Measurements from ENCODE around the gene EHHADH. TPM values are rescaled to one million over a fixed set of nuclear protein-coding genes. Genes with fewer than 3 reads are reported as not detected.

The EHHADH gene
- total RNA-seq, 1 donor from 2014 or later = 2.8 TPM

GRCh38 chr3:185151101-185151963 lies 102.5 kb downstream of the EHHADH start:
- Mint-ChIP-seq H3K9me3 (no peaks in the 10 kb centered on the region), H3K4me3 (peak overlapping the region; percentile 92), H3K36me3 (ENCODE audit: low read depth) (no peaks in the 10 kb centered on the region), H3K4me1 (peaks cover 20% of the 10 kb centered on the region), H3K27me3 (ENCODE audit: low read depth) (peaks cover 5% of the 10 kb centered on the region), H3K27ac (ENCODE audit: unreplicated experiment) (no peak overlapping the region)
- DNase-seq (ENCODE audit: low read depth, low spot score) = no peak
- TF ChIP-seq, protein P1, sequence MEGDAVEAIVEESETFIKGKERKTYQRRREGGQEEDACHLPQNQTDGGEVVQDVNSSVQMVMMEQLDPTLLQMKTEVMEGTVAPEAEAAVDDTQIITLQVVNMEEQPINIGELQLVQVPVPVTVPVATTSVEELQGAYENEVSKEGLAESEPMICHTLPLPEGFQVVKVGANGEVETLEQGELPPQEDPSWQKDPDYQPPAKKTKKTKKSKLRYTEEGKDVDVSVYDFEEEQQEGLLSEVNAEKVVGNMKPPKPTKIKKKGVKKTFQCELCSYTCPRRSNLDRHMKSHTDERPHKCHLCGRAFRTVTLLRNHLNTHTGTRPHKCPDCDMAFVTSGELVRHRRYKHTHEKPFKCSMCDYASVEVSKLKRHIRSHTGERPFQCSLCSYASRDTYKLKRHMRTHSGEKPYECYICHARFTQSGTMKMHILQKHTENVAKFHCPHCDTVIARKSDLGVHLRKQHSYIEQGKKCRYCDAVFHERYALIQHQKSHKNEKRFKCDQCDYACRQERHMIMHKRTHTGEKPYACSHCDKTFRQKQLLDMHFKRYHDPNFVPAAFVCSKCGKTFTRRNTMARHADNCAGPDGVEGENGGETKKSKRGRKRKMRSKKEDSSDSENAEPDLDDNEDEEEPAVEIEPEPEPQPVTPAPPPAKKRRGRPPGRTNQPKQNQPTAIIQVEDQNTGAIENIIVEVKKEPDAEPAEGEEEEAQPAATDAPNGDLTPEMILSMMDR (conservative IDR thresholded peaks at IDR 0.05) = no peak

DNA sequence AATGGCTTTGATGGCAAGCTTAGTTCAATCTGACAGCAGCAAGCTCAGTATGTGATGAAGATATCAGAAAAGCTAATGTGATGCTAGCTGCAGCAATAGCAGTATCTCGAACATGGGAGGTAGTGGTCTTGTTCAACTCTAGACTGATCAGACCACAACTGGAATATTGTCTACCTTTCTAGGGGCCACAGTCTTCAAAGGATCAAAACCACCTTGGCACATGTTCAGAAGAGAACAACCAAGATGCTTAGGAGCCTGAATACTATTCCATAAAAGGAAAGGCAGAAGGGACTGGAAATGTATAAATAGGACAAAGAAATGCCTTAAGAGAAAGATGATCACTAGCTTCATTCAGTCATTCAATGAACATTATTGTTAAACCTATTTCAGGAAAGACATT lies 103.3 kb downstream of the EHHADH start:
- TF ChIP-seq, protein P1 (conservative IDR thresholded peaks at IDR 0.05) = no peak
- Mint-ChIP-seq H3K27me3 (ENCODE audit: low read depth) (peaks cover 5% of the 10 kb centered on the region), H3K9me3 (no peaks in the 10 kb centered on the region), H3K4me1 (peaks cover 20% of the 10 kb centered on the region), H3K4me3 (peak overlapping the region; percentile 92), H3K27ac (ENCODE audit: unreplicated experiment) (no peak overlapping the region), H3K36me3 (ENCODE audit: low read depth) (no peaks in the 10 kb centered on the region)
- DNase-seq (ENCODE audit: low read depth, low spot score) = no peak

- Mint-ChIP-seq H3K9me3 (no peaks in the 10 kb centered on the region), H3K27ac (ENCODE audit: unreplicated experiment) (no peak overlapping the region), H3K36me3 (ENCODE audit: low read depth) (no peaks in the 10 kb centered on the region), H3K4me3 (peak overlapping the region; percentile 54), H3K4me1 (peaks cover 20% of the 10 kb centered on the region), H3K27me3 (ENCODE audit: low read depth) (peaks cover 5% of the 10 kb centered on the region)
- TF ChIP-seq, protein P1 (conservative IDR thresholded peaks at IDR 0.05) = no peak
- DNase-seq (ENCODE audit: low read depth, low spot score) = no peak
Observed at GRCh38 chr3:185149591-185149990, 104.3 kb downstream of the EHHADH start.

GRCh38 chr3:185145511-185145910 lies 108.3 kb downstream of the EHHADH start:
- no peak for DNase-seq (ENCODE audit: low read depth, low spot score)
- Mint-ChIP-seq H3K27ac (ENCODE audit: unreplicated experiment) (no peak overlapping the region), H3K36me3 (ENCODE audit: low read depth) (no peaks in the 10 kb centered on the region), H3K9me3 (no peaks in the 10 kb centered on the region), H3K4me3 (no peak overlapping the region), H3K27me3 (ENCODE audit: low read depth) (peaks cover 2% of the 10 kb centered on the region), H3K4me1 (peaks cover 9% of the 10 kb centered on the region)
- TF ChIP-seq, protein P1 (conservative IDR thresholded peaks at IDR 0.05) = no peak

DNA sequence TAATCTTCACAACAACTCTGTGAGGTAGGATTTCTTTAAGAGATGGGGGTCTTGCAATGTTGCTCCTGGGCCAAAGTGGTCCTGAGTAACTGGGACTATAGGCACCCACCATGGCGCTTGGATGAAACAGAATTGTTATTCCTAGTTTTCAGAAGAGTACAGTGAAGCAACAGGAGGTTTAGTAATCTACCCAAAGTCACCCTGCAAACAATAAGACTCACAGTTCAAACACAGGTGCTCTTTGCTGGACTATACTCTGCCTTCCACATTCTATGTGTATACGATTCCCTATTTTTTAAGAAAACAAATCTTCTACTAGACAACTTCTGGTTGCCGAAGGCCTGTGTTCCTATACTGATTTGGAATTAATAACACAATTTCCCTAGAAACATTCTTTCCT lies 109.1 kb downstream of the EHHADH start:
- peaks cover 2% of the 10 kb centered on the region for H3K27me3 Mint-ChIP-seq (ENCODE audit: low read depth)
- TF ChIP-seq, protein P1 (conservative IDR thresholded peaks at IDR 0.05) = no peak
- DNase-seq (ENCODE audit: low read depth, low spot score) = no peak
- H3K9me3 Mint-ChIP-seq = no peaks in the 10 kb centered on the region
- no peak overlapping the region for H3K27ac Mint-ChIP-seq (ENCODE audit: unreplicated experiment)
- no peaks in the 10 kb centered on the region for H3K36me3 Mint-ChIP-seq (ENCODE audit: low read depth)
- peaks cover 4% of the 10 kb centered on the region for H3K4me1 Mint-ChIP-seq
- no peak overlapping the region for H3K4me3 Mint-ChIP-seq

Small RNA genes within 50 kb of the gene (microRNA-seq; reads per million reads assigned to microRNA genes)
- not detected for gene MIR5588

Other genes starting within 250 kb of the EHHADH start
- 15.9 and 16.1 TPM in 2 replicates for gene C3orf70, start 101.0 kb downstream of the EHHADH start, total RNA-seq
- gene MAP3K13, start 109.1 kb upstream of the EHHADH start, total RNA-seq = 18.8 and 20.7 TPM in 2 replicates
- 19.9 and 20.2 TPM in 2 replicates for gene TMEM41A, start 245.0 kb upstream of the EHHADH start, total RNA-seq

Measured in neural crest cell (in vitro differentiated cells).